Chondrocyte (in vitro differentiated cells): ENCODE data around the gene UBE2H. TPM values are rescaled to one million over a fixed set of nuclear protein-coding genes. Genes with fewer than 3 reads are reported as not detected.
A peak's percentile ranks its signal among the peaks of the same experiment; 100 is the strongest.
"Not testable (repeated sequence)": the region's sequence is repeated elsewhere in the genome, so short reads cannot be mapped to it uniquely, and the experiment has no call there.

Source experiments
- DNase-seq: peaks from one replicate; pipeline ENCODE4 v3.0.0; 2021; ENCODE audit warnings: mixed read lengths, low spot score
- H3K27ac Mint-ChIP-seq: one replicate; pipeline ENCODE4 v1.8.0; 2021; ENCODE audit warnings: mild to moderate bottlenecking, moderate library complexity, mixed read lengths; ENCODE audit not compliant: unreplicated experiment
- H3K27me3 Mint-ChIP-seq: 2 replicates; pipeline ENCODE4 v1.8.0; 2021; ENCODE audit warnings: low read depth, mixed read lengths
- H3K36me3 Mint-ChIP-seq: 2 replicates; pipeline ENCODE4 v1.8.0; 2021; ENCODE audit warnings: low read depth, mixed read lengths
- H3K4me1 Mint-ChIP-seq: 2 replicates; pipeline ENCODE4 v1.8.0; 2021; ENCODE audit warnings: low read depth, mild to moderate bottlenecking, mixed read lengths
- H3K4me3 Mint-ChIP-seq: one replicate; pipeline ENCODE4 v1.8.0; 2021; ENCODE audit warnings: mild to moderate bottlenecking, moderate library complexity, mixed read lengths; ENCODE audit not compliant: unreplicated experiment
- H3K9me3 Mint-ChIP-seq: 2 replicates; pipeline ENCODE4 v1.8.0; 2021; ENCODE audit warnings: low read depth, mixed read lengths
- CTCF ChIP-seq: fragments of 200-600 bp; sonication (generic); IDR thresholded peaks from 2 replicates; pipeline ENCODE4 v1.5.0; 2021; ENCODE audit warnings: antibody characterized with exemption, mild to moderate bottlenecking, moderate library complexity
- total RNA-seq: library from RNA; stranded (reverse); gene quantifications from 3 replicates; pipeline ENCODE4 v1.2.1, GENCODE V29; 2021

UBE2H gene
- total RNA-seq, 1 donor from 2014 or later, result 167 TPM

GRCh38 chr7:129828078-129828762 lies 124.5 kb downstream of the UBE2H start:
- TF ChIP-seq CTCF, result no peak
- H3K27me3 Mint-ChIP-seq, result no peaks in the 10 kb centered on the region
- H3K4me1 Mint-ChIP-seq, result peaks cover 73% of the 10 kb centered on the region
- H3K36me3 Mint-ChIP-seq, result peaks cover 16% of the 10 kb centered on the region
- H3K9me3 Mint-ChIP-seq, result no peaks in the 10 kb centered on the region
- peak overlapping the region; percentile 41 for H3K27ac Mint-ChIP-seq
- no peak for DNase-seq
- no peak overlapping the region for H3K4me3 Mint-ChIP-seq

GRCh38 chr7:129827467-129827990 lies 125.2 kb downstream of the UBE2H start:
- no peak for DNase-seq
- peaks cover 15% of the 10 kb centered on the region for H3K36me3 Mint-ChIP-seq
- H3K27ac Mint-ChIP-seq, result peak overlapping the region; percentile 80
- H3K27me3 Mint-ChIP-seq, result no peaks in the 10 kb centered on the region
- H3K4me3 Mint-ChIP-seq, result no peak overlapping the region
- peaks cover 66% of the 10 kb centered on the region for H3K4me1 Mint-ChIP-seq
- no peaks in the 10 kb centered on the region for H3K9me3 Mint-ChIP-seq
- TF ChIP-seq CTCF, result no peak

- H3K36me3 Mint-ChIP-seq, result peaks cover 10% of the 10 kb centered on the region
- H3K27ac Mint-ChIP-seq, result peak overlapping the region; percentile 80
- peaks cover 59% of the 10 kb centered on the region for H3K4me1 Mint-ChIP-seq
- peak overlapping the region; percentile 6 for H3K4me3 Mint-ChIP-seq
- H3K9me3 Mint-ChIP-seq, DNase-seq, H3K27me3 Mint-ChIP-seq: not testable (repeated sequence)
These were observed 125.9 kb downstream of the UBE2H start for GRCh38 chr7:129826895-129827294.

- Mint-ChIP-seq H3K36me3 (peaks cover 15% of the 10 kb centered on the region), H3K4me3 (peak overlapping the region; percentile 89), H3K4me1 (peaks cover 44% of the 10 kb centered on the region), H3K9me3 (no peaks in the 10 kb centered on the region), H3K27ac (peak overlapping the region; percentile 90), H3K27me3 (no peaks in the 10 kb centered on the region)
- peak; percentile 97 for TF ChIP-seq CTCF
- peak; percentile 92 for DNase-seq
These were observed 127.4 kb downstream of the UBE2H start for GRCh38 chr7:129825209-129825970.

GRCh38 chr7:129824291-129825208 lies 128.2 kb downstream of the UBE2H start:
- H3K4me1 Mint-ChIP-seq, result peaks cover 36% of the 10 kb centered on the region
- no peaks in the 10 kb centered on the region for H3K27me3 Mint-ChIP-seq
- no peaks in the 10 kb centered on the region for H3K9me3 Mint-ChIP-seq
- DNase-seq, result no peak
- H3K36me3 Mint-ChIP-seq, result peaks cover 17% of the 10 kb centered on the region
- peak; percentile 72 for TF ChIP-seq CTCF
- peak overlapping the region; percentile 90 for H3K27ac Mint-ChIP-seq
- H3K4me3 Mint-ChIP-seq, result peak overlapping the region; percentile 89

- H3K4me1 Mint-ChIP-seq, result peaks cover 27% of the 10 kb centered on the region
- peaks cover 17% of the 10 kb centered on the region for H3K36me3 Mint-ChIP-seq
- H3K27ac Mint-ChIP-seq, H3K27me3 Mint-ChIP-seq, H3K9me3 Mint-ChIP-seq, H3K4me3 Mint-ChIP-seq, DNase-seq: not testable (repeated sequence)
These were observed 129.6 kb downstream of the UBE2H start for GRCh38 chr7:129823143-129823542.
